Measurements from ENCODE around the gene RALB.
A peak's percentile ranks its signal among the peaks of the same experiment; 100 is the strongest.
"Not testable (repeated sequence)": the region's sequence is repeated elsewhere in the genome, so short reads cannot be mapped to it uniquely, and the experiment has no call there.

The RALB gene

GRCh38 chr2:120229341-120229740, 23.3 kb upstream of the RALB start:
- H3K27me3 ChIP-seq (ENCODE audit: control insufficient read depth, insufficient read depth, low read length), result no peaks in the 10 kb centered on the region

DNA sequence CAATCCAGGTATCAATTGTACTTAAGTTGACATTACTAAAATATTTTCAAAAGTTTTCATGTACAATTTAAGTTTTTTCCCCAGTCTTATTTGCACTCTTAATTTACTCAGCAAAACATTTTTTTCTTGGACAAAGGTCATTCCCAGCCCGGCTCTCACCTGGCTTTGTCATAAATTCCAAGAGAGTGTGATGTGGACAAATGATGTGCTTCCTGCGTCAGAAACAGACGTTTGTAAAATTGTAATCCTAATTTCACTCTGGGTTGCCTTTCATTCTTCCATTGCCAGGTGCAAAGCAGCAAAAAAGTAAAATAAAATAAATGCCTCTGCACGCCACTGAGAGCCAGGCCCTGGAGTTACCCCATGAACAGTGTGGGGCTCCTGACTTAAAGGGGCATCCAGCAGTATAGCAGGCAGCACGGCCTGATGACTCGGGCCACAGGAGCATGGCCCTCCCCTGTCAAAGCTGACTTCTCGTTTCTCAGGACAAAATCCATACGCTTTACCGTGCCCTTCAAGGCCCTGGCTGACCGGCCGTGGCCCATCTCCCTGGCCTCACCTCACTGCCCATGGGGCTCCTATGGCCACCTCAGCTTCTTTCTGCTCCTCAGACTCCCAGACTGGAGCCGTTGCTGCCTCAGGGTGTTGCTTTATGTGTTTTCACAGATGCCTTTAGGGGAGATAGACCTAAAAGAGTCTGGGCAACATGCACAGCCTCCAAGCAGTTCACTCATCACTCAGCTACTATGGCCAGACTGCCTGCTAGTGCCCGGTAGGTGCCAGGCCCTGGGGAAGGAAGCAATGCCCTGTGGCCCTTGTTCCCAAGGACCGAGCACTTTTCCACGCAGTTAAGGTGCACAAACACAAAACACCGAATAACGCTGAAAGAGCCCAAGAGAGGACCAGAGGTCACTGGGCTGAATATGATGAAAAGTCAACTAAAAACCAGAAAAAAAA, 21.9 kb upstream of the RALB start:
- Histone ChIP-seq H3K27me3 (ENCODE audit: control insufficient read depth, insufficient read depth, low read length) (no peaks in the 10 kb centered on the region), H3K4me1 (ENCODE audit: control insufficient read depth, insufficient read depth, low read length) (peaks cover 6% of the 10 kb centered on the region), H3K9ac (ENCODE audit: low read length) (no peak overlapping the region), H3K36me3 (ENCODE audit: control insufficient read depth, insufficient read depth, low read length) (no peaks in the 10 kb centered on the region), H3K4me3 (ENCODE audit: low read length) (peak overlapping the region; percentile 25), H3K27ac (ENCODE audit: low read depth, low read length) (no peak overlapping the region)

More at GRCh38 chr2:120229341-120229740, 23.3 kb upstream of the RALB start:
- H3K9ac ChIP-seq (ENCODE audit: low read length), result no peak overlapping the region
- no peak overlapping the region for H3K4me3 ChIP-seq (ENCODE audit: low read length)
- H3K4me1 ChIP-seq (ENCODE audit: control insufficient read depth, insufficient read depth, low read length), result peaks cover 6% of the 10 kb centered on the region
- H3K36me3 ChIP-seq (ENCODE audit: control insufficient read depth, insufficient read depth, low read length), result no peaks in the 10 kb centered on the region
- peak overlapping the region; percentile 15 for H3K27ac ChIP-seq (ENCODE audit: low read depth, low read length)

- H3K9ac ChIP-seq (ENCODE audit: low read length), result no peak overlapping the region
- H3K4me3 ChIP-seq (ENCODE audit: low read length), result peak overlapping the region; percentile 66
- no peaks in the 10 kb centered on the region for H3K27me3 ChIP-seq (ENCODE audit: control insufficient read depth, insufficient read depth, low read length)
- no peaks in the 10 kb centered on the region for H3K36me3 ChIP-seq (ENCODE audit: control insufficient read depth, insufficient read depth, low read length)
- H3K27ac ChIP-seq (ENCODE audit: low read depth, low read length), result no peak overlapping the region
- peaks cover 6% of the 10 kb centered on the region for H3K4me1 ChIP-seq (ENCODE audit: control insufficient read depth, insufficient read depth, low read length)
Measured at GRCh38 chr2:120231564-120231973, 21.1 kb upstream of the RALB start.

DNA sequence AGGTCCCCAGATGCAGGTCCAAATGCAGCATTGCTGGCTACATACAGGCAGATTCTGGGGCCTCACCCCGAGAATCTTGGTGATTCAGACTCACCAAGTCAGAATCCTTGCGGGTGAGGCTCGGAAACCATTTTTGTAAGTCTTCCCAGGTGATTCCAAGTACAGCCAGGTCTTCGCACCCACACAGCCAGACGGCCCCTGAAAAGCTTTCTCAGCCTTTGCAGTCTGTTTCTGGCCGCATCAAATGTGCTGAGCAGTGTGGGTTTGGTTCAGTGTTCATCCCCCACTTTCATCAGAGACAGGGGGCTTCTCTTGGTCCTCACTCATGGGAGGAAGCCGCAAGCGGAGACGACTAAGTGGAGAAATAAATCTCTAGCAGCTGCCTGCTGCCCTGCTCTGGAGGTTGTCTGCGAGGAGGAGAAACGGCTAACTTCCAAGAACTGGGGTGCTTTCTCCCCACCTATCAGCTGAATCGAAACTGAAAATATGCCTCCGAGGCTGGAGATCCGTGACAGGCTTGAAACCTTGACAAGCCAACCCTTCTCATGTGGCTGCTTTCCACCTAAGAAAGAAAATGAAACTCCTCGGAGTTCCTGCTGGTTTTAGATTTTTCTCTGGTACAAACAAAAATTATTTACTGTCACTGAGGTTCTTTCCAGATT, 20.5 kb upstream of the RALB start:
- Histone ChIP-seq H3K4me3 (ENCODE audit: low read length) (peak overlapping the region; percentile 66), H3K9ac (ENCODE audit: low read length) (peak overlapping the region; percentile 64), H3K27ac (ENCODE audit: low read depth, low read length) (peak overlapping the region; percentile 74)

DNA sequence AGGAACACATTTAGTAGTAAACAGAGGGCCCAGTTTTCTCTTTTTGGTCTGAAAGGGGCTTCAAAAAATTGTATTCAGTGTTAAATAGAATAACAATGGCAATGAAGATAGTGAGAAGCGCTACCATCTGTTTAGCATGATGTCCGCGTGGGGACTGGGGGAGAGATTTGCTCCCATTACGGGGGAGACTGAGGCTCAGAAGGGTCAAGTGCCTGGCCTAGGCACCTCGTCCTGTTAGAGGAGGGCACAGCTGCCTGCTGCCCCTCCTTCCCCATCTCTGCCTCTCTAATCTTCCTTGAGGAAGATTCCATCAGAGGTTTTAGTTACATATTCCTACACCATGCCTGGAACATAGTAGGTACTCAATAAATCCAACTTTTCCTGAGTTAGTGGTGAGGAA, 19.4 kb upstream of the RALB start:
- Histone ChIP-seq H3K36me3 (ENCODE audit: control insufficient read depth, insufficient read depth, low read length) (no peaks in the 10 kb centered on the region), H3K4me1 (ENCODE audit: control insufficient read depth, insufficient read depth, low read length) (peaks cover 4% of the 10 kb centered on the region), H3K27me3 (ENCODE audit: control insufficient read depth, insufficient read depth, low read length) (no peaks in the 10 kb centered on the region), H3K9ac (ENCODE audit: low read length) (no peak overlapping the region), H3K27ac (ENCODE audit: low read depth, low read length) (no peak overlapping the region), H3K4me3 (ENCODE audit: low read length) (no peak overlapping the region)

More for the DNA sequence above, 20.5 kb upstream of the RALB start:
- Histone ChIP-seq H3K36me3 (ENCODE audit: control insufficient read depth, insufficient read depth, low read length) (no peaks in the 10 kb centered on the region), H3K4me1 (ENCODE audit: control insufficient read depth, insufficient read depth, low read length) (peaks cover 6% of the 10 kb centered on the region), H3K27me3 (ENCODE audit: control insufficient read depth, insufficient read depth, low read length) (no peaks in the 10 kb centered on the region)

- not testable (repeated sequence) for H3K9ac ChIP-seq (ENCODE audit: low read length); H3K36me3 ChIP-seq (ENCODE audit: control insufficient read depth, insufficient read depth, low read length); H3K27ac ChIP-seq (ENCODE audit: low read depth, low read length); H3K27me3 ChIP-seq (ENCODE audit: control insufficient read depth, insufficient read depth, low read length); H3K4me3 ChIP-seq (ENCODE audit: low read length); H3K4me1 ChIP-seq (ENCODE audit: control insufficient read depth, insufficient read depth, low read length)
Measured at GRCh38 chr2:120235158-120235557, 17.5 kb upstream of the RALB start.

GRCh38 chr2:120235681-120236080, 17.0 kb upstream of the RALB start:
- Histone ChIP-seq H3K4me3 (ENCODE audit: low read length) (no peak overlapping the region), H3K4me1 (ENCODE audit: control insufficient read depth, insufficient read depth, low read length) (peaks cover 3% of the 10 kb centered on the region), H3K36me3 (ENCODE audit: control insufficient read depth, insufficient read depth, low read length) (no peaks in the 10 kb centered on the region), H3K27me3 (ENCODE audit: control insufficient read depth, insufficient read depth, low read length) (no peaks in the 10 kb centered on the region), H3K27ac (ENCODE audit: low read depth, low read length) (no peak overlapping the region), H3K9ac (ENCODE audit: low read length) (no peak overlapping the region)

DNA sequence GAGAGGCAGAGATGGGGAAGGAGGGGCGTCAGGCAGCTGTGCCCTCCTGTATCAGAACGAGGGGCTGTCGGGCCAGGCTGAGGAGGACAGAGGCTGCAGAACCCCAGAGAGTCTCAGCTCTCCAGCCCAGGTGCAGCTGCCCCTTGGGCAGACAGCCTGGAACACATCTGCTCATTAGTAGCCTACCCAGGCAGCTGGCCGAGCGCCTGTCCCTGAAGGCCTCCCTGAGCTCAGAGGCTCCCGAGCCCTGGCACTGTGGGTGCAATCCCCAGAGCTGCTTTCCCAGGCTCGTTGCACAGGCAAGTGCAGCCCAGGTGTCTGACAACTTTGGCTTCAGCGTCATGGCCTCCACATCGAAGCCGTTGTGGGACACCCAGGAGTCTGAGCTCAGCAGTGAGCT, 16.3 kb upstream of the RALB start:
- Histone ChIP-seq H3K9ac (ENCODE audit: low read length) (no peak overlapping the region), H3K27me3 (ENCODE audit: control insufficient read depth, insufficient read depth, low read length) (no peaks in the 10 kb centered on the region), H3K4me3 (ENCODE audit: low read length) (no peak overlapping the region), H3K27ac (ENCODE audit: low read depth, low read length) (no peak overlapping the region), H3K36me3 (ENCODE audit: control insufficient read depth, insufficient read depth, low read length) (no peaks in the 10 kb centered on the region), H3K4me1 (ENCODE audit: control insufficient read depth, insufficient read depth, low read length) (peaks cover 3% of the 10 kb centered on the region)

- Histone ChIP-seq H3K27me3 (ENCODE audit: control insufficient read depth, insufficient read depth, low read length) (no peaks in the 10 kb centered on the region), H3K9ac (ENCODE audit: low read length) (no peak overlapping the region), H3K36me3 (ENCODE audit: control insufficient read depth, insufficient read depth, low read length) (no peaks in the 10 kb centered on the region), H3K4me1 (ENCODE audit: control insufficient read depth, insufficient read depth, low read length) (peaks cover 3% of the 10 kb centered on the region), H3K4me3 (ENCODE audit: low read length) (no peak overlapping the region), H3K27ac (ENCODE audit: low read depth, low read length) (no peak overlapping the region)
Measured at GRCh38 chr2:120236791-120237190, 15.9 kb upstream of the RALB start.

DNA sequence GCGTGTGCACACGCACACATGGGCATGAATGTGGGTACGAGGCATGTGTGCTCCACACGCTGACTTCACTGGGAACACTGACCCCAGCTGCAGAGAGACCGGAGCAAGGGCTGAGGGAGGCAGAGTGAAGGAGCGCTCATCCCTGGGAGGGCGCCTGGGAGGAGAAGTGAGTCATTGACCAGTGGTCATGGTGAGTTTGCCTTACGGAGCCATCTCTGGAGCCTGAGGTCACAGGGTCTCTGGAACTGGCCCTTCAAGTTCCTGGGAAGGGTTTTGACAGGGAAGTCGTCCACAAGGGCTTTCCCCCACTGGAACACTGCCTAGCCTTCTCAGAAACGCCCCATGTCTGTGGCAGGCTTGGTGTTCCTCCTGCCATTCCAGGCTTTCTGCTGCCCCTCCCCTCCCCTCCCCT, 15.2 kb upstream of the RALB start:
- peaks cover 3% of the 10 kb centered on the region for H3K4me1 ChIP-seq (ENCODE audit: control insufficient read depth, insufficient read depth, low read length)
- no peaks in the 10 kb centered on the region for H3K36me3 ChIP-seq (ENCODE audit: control insufficient read depth, insufficient read depth, low read length)
- no peak overlapping the region for H3K9ac ChIP-seq (ENCODE audit: low read length)

GRCh38 chr2:120238728-120239487, 13.7 kb upstream of the RALB start:
- Histone ChIP-seq H3K4me1 (ENCODE audit: control insufficient read depth, insufficient read depth, low read length) (peaks cover 3% of the 10 kb centered on the region), H3K4me3 (ENCODE audit: low read length) (no peak overlapping the region), H3K9ac (ENCODE audit: low read length) (no peak overlapping the region), H3K27ac (ENCODE audit: low read depth, low read length) (peak overlapping the region; percentile 8), H3K27me3 (ENCODE audit: control insufficient read depth, insufficient read depth, low read length) (no peaks in the 10 kb centered on the region), H3K36me3 (ENCODE audit: control insufficient read depth, insufficient read depth, low read length) (no peaks in the 10 kb centered on the region)

More for the DNA sequence above, 15.2 kb upstream of the RALB start:
- no peaks in the 10 kb centered on the region for H3K27me3 ChIP-seq (ENCODE audit: control insufficient read depth, insufficient read depth, low read length)
- H3K27ac ChIP-seq (ENCODE audit: low read depth, low read length), result no peak overlapping the region
- no peak overlapping the region for H3K4me3 ChIP-seq (ENCODE audit: low read length)
